Heart left ventricle (tissue), 16 donors: ENCODE measurements around the gene NUDT3. TPM values are rescaled to one million over a fixed set of nuclear protein-coding genes. Genes with fewer than 3 reads are reported as not detected.

Experiments
- ATAC-seq, 4 donors: fragments of 200-7000 bp; cut with Tn5 transposase; one replicate each; pipeline ENCODE4 v1.9.1; 2020 to 2022; ENCODE audit warnings: moderate library complexity in 4 of 4, mild to moderate bottlenecking in 3 of 4, moderate number of reproducible peaks in 1 of 4
- DNase-seq, 5 donors: peaks; one replicate each; pipeline ENCODE4 v3.0.0-alpha.2; 2020
- H3K27ac ChIP-seq, 12 donors: fragments of 200-600 bp; sonication (generic) in 4 of 12; one replicate each; pipeline versions ENCODE4 v1.5.0 to v1.8.0; 2016 to 2022; ENCODE audit warnings: mild to moderate bottlenecking in 2 of 12
- H3K27me3 ChIP-seq, 9 donors: fragments of 200-600 bp; sonication (generic) in 2 of 9; one replicate each; pipeline versions ENCODE4 v1.5.1 to v1.8.0; 2016 to 2022; ENCODE audit warnings: mild to moderate bottlenecking in 3 of 9
- H3K36me3 ChIP-seq, 9 donors: fragments of 200-600 bp; sonication (generic) in 2 of 9; one replicate each; pipeline versions ENCODE4 v1.5.0 to v1.8.0; 2018 to 2022; ENCODE audit warnings: mild to moderate bottlenecking in 2 of 9
- H3K4me1 ChIP-seq, 12 donors: fragments of 200-600 bp; sonication (generic) in 4 of 12; one replicate each; pipeline versions ENCODE4 v1.5.0 to v1.8.0; 2016 to 2022; ENCODE audit warnings: mild to moderate bottlenecking in 3 of 12
- H3K4me3 ChIP-seq, 12 donors: fragments of 200-600 bp; sonication (generic) in 4 of 12; one replicate each; pipeline versions ENCODE4 v1.5.0 to v1.8.0; 2017 to 2022; ENCODE audit warnings: mild to moderate bottlenecking in 9 of 12, moderate library complexity in 4 of 12
- H3K9me3 ChIP-seq, 12 donors: fragments of 200-600 bp; sonication (generic) in 4 of 12; one replicate each; pipeline versions ENCODE4 v1.5.0 to v1.8.0; 2016 to 2022; ENCODE audit warnings: mild to moderate bottlenecking in 1 of 12
- CTCF ChIP-seq, 12 donors: fragments of 200-600 bp; sonication (generic) in 4 of 12; IDR thresholded peaks; one replicate each; pipeline versions ENCODE4 v1.5.0 to v1.8.0; 2018 to 2022; ENCODE audit warnings: antibody characterized with exemption in 12 of 12, mild to moderate bottlenecking in 5 of 12
- POLR2A ChIP-seq, 2 donors: fragments of 450-650 bp; IDR thresholded peaks; one replicate each; pipeline ENCODE4 v1.6.1; 2017; ENCODE audit warnings: antibody characterized with exemption in 2 of 2, mild to moderate bottlenecking in 2 of 2, moderate library complexity in 2 of 2
- WGBS, 4 donors: extraction: QIAGEN DNeasy Blood & Tissue Kit in 2 of 4; methylation state at CpG; one replicate each; pipeline versions ENCODE4 v1.1.5 to v1.1.7; 2013 to 2018; 5-methylcytosine and 5-hydroxymethylcytosine counted together
- intact Hi-C, 10 donors: fragments of 100-400 bp; cut with DNase I; formaldehyde crosslinking; loops; one replicate each; pipeline versions ENCODE4 v1.11.1 to v1.14.2; 2022
- polyA plus RNA-seq, 2 donors: library from polyadenylated mRNA; stranded (reverse); fragments of 200-250 nt; gene quantifications; one replicate each; pipeline ENCODE4 v1.2.3, GENCODE V29; 2013
- total RNA-seq, 9 donors: library from RNA; depleted of rRNA in 2 of 9; stranded (reverse); fragments of >200 nt in 2 of 9; fragmentation: NEBNext Ultra II Directional in 3 of 9; extraction: Animal tissue kit (Norgen Biotek cat#: 25700) in 3 of 9; gene quantifications; one replicate each; pipeline versions ENCODE4 v1.1.0 to v1.2.4, GENCODE V29; 2016 to 2023
- donor health status: ischemic (EF 13 %, LVEDD 7.1; RV severe dilation, severe dysfunction).
- donor health status: healthy with polysubstance abuse.
- donor health status: DM: no; HTN: yes; CAD: no.
- donor health status: DM: no; HTN: no; CAD: no.
- donor health status: ischemic (EF 25% LVEDD 6.9; RV normal size, moderate dysfunction).
- donor health status: ischemic (EF 25% LVEDD 5.7; RV mildly dilated, moderate dysfunction).
- donor health status: healthy.
- donor health status: DM: yes; HTN: yes; CAD: no.
- donor health status: ischemic (EF 35%, LVEDD 5.7; RV mildly dilated, moderate dysfunction).
- donor health status: nonischemic (EF 11% LVEDD 7.7; RV severe dilation, severe dysfunction).
- donor health status: DM: yes; HTN: yes; CAD: no.
- donor health status: PGD.
- donor health status: ischemic (EF 29% LVEDD 5.4; RV normal size, mild dysfunction).
- donor health status: nonischemic (EF 23%, LVEDD 6.1; RV moderate dilation, normal function).

NUDT3 gene
- total and polyA plus RNA-seq, 11 donors, result 15.9 to 68.4 (median 54.5) TPM

GRCh38 chr6:34416877-34417371 is 24.5 kb upstream of the NUDT3 start:
- no peak overlapping the region for H3K4me3 ChIP-seq
- intact Hi-C loops, result loop anchor here in 4 of 10 donors (1.0 to 10.0 kb wide), 5 partner anchors 170 to 252 kb away; partner anchors contain the start of gene SMIM29 (in 1 of the 4)
- no peak for ATAC-seq
- no peak for TF ChIP-seq CTCF (IDR thresholded peaks at IDR 0.05)
- TF ChIP-seq POLR2A (IDR thresholded peaks at IDR 0.05), result no peak
- DNase-seq, result no peak
- H3K27me3 ChIP-seq, result no peaks in the 10 kb centered on the region
- 69 to 77% (median 71%) methylated on average over 7 of the region's 7 CpGs for WGBS, 4 donors
- H3K9me3 ChIP-seq, result no peaks in the 10 kb centered on the region
- H3K4me1 ChIP-seq, result peaks cover 0 to 11% (median 8%) of the 10 kb centered on the region in 12 donors
- no peak overlapping the region for H3K27ac ChIP-seq
- peaks cover 0 to 62% (median 61%) of the 10 kb centered on the region in 9 donors for H3K36me3 ChIP-seq

GRCh38 chr6:34414999-34415858 is 22.8 kb upstream of the NUDT3 start:
- peak overlapping the region in 1 of 12 donors; percentile 16 for H3K4me3 ChIP-seq
- H3K27ac ChIP-seq, result peak overlapping the region in 9 of 12 donors; percentile 16 to 78 (median 55)
- intact Hi-C loops, result loop anchor here (1.0 to 10.0 kb wide), 8 partner anchors 22 to 250 kb away; partner anchors contain the start of genes SMIM29 (in 10 of the 10) and NUDT3 (in 1 of the 10)
- H3K36me3 ChIP-seq, result peaks cover 0 to 45% (median 44%) of the 10 kb centered on the region in 9 donors
- DNase-seq (peak in 4 of 5 donors; percentile 48 to 67 (median 61)), ATAC-seq (peak; percentile 85 to 94 (median 92))
- no peak for TF ChIP-seq POLR2A (IDR thresholded peaks at IDR 0.05)
- TF ChIP-seq CTCF (IDR thresholded peaks at IDR 0.05), result peak; percentile 64 to 87 (median 80)
- H3K4me1 ChIP-seq, result peaks cover 0 to 11% (median 8%) of the 10 kb centered on the region in 12 donors
- H3K9me3 ChIP-seq, result no peaks in the 10 kb centered on the region
- WGBS, 4 donors, result 54 to 67% (median 56%) methylated on average over 11 of the region's 11 CpGs
- no peaks in the 10 kb centered on the region for H3K27me3 ChIP-seq

GRCh38 chr6:34412643-34413214 is 20.3 kb upstream of the NUDT3 start:
- H3K36me3 ChIP-seq, result peaks cover 0 to 20% (median 19%) of the 10 kb centered on the region in 9 donors
- TF ChIP-seq POLR2A (IDR thresholded peaks at IDR 0.05) (no peak), CTCF (IDR thresholded peaks at IDR 0.05) (no peak)
- H3K27ac ChIP-seq, result no peak overlapping the region
- intact Hi-C loops, result loop anchor here in 1 of 10 donors (10.0 kb wide), 1 partner anchor 248 kb away; no protein-coding TSS in a partner anchor
- no peak overlapping the region for H3K4me3 ChIP-seq
- no peaks in the 10 kb centered on the region for H3K27me3 ChIP-seq
- ATAC-seq (no peak), DNase-seq (no peak)
- H3K4me1 ChIP-seq, result peaks cover 0 to 11% (median 8%) of the 10 kb centered on the region in 12 donors
- 91 to 97% (median 93%) methylated on average over 5 of the region's 5 CpGs for WGBS, 4 donors
- no peaks in the 10 kb centered on the region for H3K9me3 ChIP-seq
